Mesothelial cell of epicardium (in vitro differentiated cells): ENCODE results near the gene PAK5. TPM values are rescaled to one million over a fixed set of nuclear protein-coding genes. Genes with fewer than 3 reads are reported as not detected.

Experiments used
- DNase-seq, 2 experiments: peaks; one replicate each; pipeline ENCODE4 v3.0.0; 2021; ENCODE audit warnings: low spot score in 2 of 2; ENCODE audit not compliant: unreplicated experiment in 2 of 2
- H3K27ac Mint-ChIP-seq: 2 replicates; pipeline ENCODE4 v1.8.0; 2021; ENCODE audit warnings: mixed read lengths
- H3K27me3 Mint-ChIP-seq: 2 replicates; pipeline ENCODE4 v1.8.0; 2021; ENCODE audit warnings: low read depth, mixed read lengths
- H3K36me3 Mint-ChIP-seq: 2 replicates; pipeline ENCODE4 v1.8.0; 2021; ENCODE audit warnings: mixed read lengths
- H3K4me1 Mint-ChIP-seq: 2 replicates; pipeline ENCODE4 v1.8.0; 2021; ENCODE audit warnings: mixed read lengths
- H3K4me3 Mint-ChIP-seq: 2 replicates; pipeline ENCODE4 v1.8.0; 2021; ENCODE audit warnings: mild to moderate bottlenecking, moderate library complexity, mixed read lengths
- H3K9me3 Mint-ChIP-seq: 2 replicates; pipeline ENCODE4 v1.8.0; 2021; ENCODE audit warnings: mixed read lengths
- total RNA-seq: library from RNA; stranded (reverse); gene quantifications from 3 replicates; pipeline ENCODE4 v1.2.1, GENCODE V29; 2021
- TF ChIP-seq, protein P1 (sequence below): fragments of 200-600 bp; sonication (generic); IDR thresholded peaks from one replicate; pipeline ENCODE4 v1.5.0; 2021; ENCODE audit warnings: antibody characterized with exemption; ENCODE audit not compliant: unreplicated experiment

PAK5 gene
- total RNA-seq, 1 donor from 2014 or later = 0.54 TPM

DNA sequence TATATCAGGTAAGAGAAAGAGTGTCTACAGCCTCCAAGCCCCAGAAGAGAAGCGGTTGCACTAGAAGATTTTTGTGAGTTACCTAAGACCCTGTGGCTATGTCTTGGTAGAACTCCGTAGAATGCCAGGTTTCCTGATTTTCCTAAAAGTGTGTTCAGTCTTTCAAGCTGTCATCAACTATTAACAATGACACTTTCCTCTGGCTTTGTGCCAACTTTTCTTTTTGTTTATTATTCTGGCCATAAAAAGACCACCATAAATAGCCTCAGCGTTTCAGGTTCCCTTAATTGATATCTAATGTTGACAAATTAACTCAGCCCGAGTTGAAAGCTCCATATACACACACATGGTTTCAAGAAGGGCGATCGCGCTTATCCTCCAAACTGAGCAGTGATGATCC lies 1.2 kb downstream of the PAK5 start:
- H3K36me3 Mint-ChIP-seq = no peaks in the 10 kb centered on the region
- H3K4me3 Mint-ChIP-seq = peak overlapping the region; percentile 63
- DNase-seq = no peak
- H3K27me3 Mint-ChIP-seq = peaks cover 49% of the 10 kb centered on the region
- no peaks in the 10 kb centered on the region for H3K9me3 Mint-ChIP-seq
- TF ChIP-seq, protein P1, sequence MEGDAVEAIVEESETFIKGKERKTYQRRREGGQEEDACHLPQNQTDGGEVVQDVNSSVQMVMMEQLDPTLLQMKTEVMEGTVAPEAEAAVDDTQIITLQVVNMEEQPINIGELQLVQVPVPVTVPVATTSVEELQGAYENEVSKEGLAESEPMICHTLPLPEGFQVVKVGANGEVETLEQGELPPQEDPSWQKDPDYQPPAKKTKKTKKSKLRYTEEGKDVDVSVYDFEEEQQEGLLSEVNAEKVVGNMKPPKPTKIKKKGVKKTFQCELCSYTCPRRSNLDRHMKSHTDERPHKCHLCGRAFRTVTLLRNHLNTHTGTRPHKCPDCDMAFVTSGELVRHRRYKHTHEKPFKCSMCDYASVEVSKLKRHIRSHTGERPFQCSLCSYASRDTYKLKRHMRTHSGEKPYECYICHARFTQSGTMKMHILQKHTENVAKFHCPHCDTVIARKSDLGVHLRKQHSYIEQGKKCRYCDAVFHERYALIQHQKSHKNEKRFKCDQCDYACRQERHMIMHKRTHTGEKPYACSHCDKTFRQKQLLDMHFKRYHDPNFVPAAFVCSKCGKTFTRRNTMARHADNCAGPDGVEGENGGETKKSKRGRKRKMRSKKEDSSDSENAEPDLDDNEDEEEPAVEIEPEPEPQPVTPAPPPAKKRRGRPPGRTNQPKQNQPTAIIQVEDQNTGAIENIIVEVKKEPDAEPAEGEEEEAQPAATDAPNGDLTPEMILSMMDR = no peak
- H3K27ac Mint-ChIP-seq = no peak overlapping the region
- H3K4me1 Mint-ChIP-seq = peaks cover 11% of the 10 kb centered on the region

DNA sequence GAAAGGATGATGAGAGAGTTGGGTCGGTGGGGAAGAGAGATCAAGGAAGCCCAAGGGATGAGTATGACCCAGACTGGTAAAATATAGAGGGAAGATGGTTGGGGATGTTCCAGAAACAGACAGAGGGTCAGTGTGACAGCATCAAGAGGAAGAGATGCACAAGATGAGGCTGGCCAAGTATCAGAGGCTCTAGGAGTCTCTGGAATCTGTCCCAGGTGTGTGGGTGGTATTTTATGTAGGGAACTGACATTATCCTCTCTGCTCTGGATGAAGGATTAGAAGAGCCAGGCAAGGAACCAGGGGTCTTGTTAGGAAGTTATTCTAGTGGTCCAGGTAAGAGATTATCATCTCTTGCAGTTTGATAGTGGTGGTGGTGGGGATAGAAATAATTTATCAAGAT lies 3.6 kb downstream of the PAK5 start:
- Mint-ChIP-seq H3K27me3 (peaks cover 45% of the 10 kb centered on the region), H3K4me1 (peaks cover 11% of the 10 kb centered on the region), H3K36me3 (no peaks in the 10 kb centered on the region), H3K27ac (no peak overlapping the region), H3K9me3 (no peaks in the 10 kb centered on the region), H3K4me3 (no peak overlapping the region)
- DNase-seq = no peak
- TF ChIP-seq, protein P1 = no peak

DNA sequence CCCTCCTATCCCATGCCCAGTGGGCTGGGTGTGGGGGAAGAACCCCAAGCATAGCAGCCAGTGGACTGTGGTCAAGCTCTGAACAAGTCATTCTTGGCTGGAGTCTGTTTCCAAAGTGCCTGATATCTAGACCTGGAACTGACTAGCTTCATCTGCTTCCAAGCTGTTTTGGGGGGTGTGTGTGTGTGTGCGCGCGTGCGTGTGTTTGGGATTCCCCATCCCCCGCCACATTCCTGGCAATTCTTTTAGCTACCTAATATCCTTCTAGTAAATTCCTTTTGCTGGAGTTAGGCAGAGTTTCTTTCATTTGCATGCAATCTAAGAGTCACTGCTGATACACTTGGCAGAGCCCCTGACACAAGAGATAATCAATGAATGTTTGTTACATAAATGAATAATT lies 7.8 kb downstream of the PAK5 start:
- Mint-ChIP-seq H3K36me3 (no peaks in the 10 kb centered on the region), H3K4me3 (no peak overlapping the region), H3K9me3 (no peaks in the 10 kb centered on the region), H3K27me3 (peaks cover 38% of the 10 kb centered on the region), H3K27ac (no peak overlapping the region), H3K4me1 (no peaks in the 10 kb centered on the region)
- TF ChIP-seq, protein P1 = no peak
- DNase-seq = no peak

DNA sequence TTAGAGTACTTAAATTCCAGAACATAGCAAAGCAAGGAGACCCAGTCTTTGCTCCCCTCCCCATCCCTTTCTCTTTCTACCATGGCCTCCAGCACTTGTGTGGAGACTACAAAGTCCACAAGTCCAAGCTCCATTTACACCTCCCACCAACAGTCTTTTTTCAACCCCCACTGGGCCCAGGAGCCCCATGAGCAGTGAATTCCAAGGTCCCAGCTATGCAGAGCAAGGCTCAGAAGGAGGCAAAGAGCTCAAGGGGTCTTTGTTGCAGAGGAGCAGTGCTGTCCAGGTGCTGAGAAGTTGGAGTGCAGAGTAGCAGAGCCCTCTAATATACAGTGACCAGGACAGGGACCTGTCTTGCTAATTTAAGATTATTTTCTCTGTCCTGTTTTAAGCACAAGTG lies 9.0 kb downstream of the PAK5 start:
- H3K27ac Mint-ChIP-seq = no peak overlapping the region
- H3K36me3 Mint-ChIP-seq = no peaks in the 10 kb centered on the region
- H3K9me3 Mint-ChIP-seq = no peaks in the 10 kb centered on the region
- DNase-seq = no peak
- H3K4me1 Mint-ChIP-seq = no peaks in the 10 kb centered on the region
- TF ChIP-seq, protein P1 = no peak
- H3K27me3 Mint-ChIP-seq = peaks cover 28% of the 10 kb centered on the region
- no peak overlapping the region for H3K4me3 Mint-ChIP-seq

DNA sequence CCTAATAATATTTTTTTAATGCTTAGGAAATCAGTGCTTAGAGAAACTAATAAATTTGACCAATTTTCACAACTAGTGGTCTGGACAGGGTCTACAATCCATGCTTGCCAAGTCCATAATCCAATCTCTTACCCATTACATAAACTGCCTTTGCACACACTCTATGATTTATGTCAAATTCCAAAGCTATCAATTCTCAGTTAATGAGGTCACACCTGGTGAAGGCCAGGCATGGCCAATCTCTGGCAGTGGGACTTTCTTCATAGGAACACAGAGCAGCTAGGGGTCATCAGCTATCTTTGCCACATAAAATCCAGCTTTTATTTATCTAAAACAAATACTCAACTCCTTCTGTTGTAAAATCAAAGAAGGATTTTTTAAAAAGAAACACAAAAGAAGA lies 21.2 kb downstream of the PAK5 start:
- no peak overlapping the region for H3K27ac Mint-ChIP-seq
- no peaks in the 10 kb centered on the region for H3K9me3 Mint-ChIP-seq
- peaks cover 19% of the 10 kb centered on the region for H3K27me3 Mint-ChIP-seq
- TF ChIP-seq, protein P1 = no peak
- H3K4me1 Mint-ChIP-seq = no peaks in the 10 kb centered on the region
- H3K4me3 Mint-ChIP-seq = no peak overlapping the region
- no peaks in the 10 kb centered on the region for H3K36me3 Mint-ChIP-seq
- DNase-seq = no peak

DNA sequence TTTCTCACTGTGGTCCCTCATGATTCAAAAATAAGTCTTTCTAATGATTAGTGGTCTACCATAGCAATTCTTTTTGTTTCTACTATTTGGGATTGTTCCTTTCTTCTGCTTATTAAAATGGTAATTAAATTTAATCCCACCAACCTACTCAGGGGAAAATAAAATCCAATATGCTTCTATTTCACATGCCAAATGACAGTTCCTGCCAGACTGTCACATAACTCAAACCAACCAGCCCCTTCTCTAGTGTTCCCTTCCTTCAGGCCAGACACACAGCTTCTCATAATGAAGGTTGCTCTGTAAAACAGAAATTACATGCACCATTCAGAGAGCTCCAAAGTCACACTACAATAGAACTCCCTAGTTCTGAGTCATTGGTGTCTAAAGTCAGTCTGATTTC lies 23.2 kb downstream of the PAK5 start:
- no peak for DNase-seq
- H3K4me1 Mint-ChIP-seq = no peaks in the 10 kb centered on the region
- no peaks in the 10 kb centered on the region for H3K36me3 Mint-ChIP-seq
- TF ChIP-seq, protein P1 = no peak
- no peak overlapping the region for H3K27ac Mint-ChIP-seq
- peaks cover 17% of the 10 kb centered on the region for H3K27me3 Mint-ChIP-seq
- no peaks in the 10 kb centered on the region for H3K9me3 Mint-ChIP-seq
- H3K4me3 Mint-ChIP-seq = no peak overlapping the region
